Breast epithelium (tissue), 3 donors: ENCODE measurements around the gene PRPF38A.

Experiments used
- CTCF ChIP-seq, 3 donors: fragments of 450-650 bp; IDR thresholded peaks; one replicate each; pipeline ENCODE4 v1.5.1; 2016 to 2017; ENCODE audit warnings: antibody characterized with exemption in 3 of 3, mild to moderate bottlenecking in 3 of 3, moderate library complexity in 3 of 3
- POLR2A ChIP-seq: fragments of 450-650 bp; IDR thresholded peaks from one replicate; pipeline ENCODE4 v1.6.1; 2016; ENCODE audit warnings: antibody characterized with exemption, mild to moderate bottlenecking, moderate library complexity
- POLR2AphosphoS5 ChIP-seq, 3 donors: sonication (generic); formaldehyde crosslinking; IDR thresholded peaks; one replicate each; pipeline ENCODE4 v1.6.1; 2017; ENCODE audit warnings: antibody characterized with exemption in 3 of 3

- TF ChIP-seq CTCF (IDR thresholded peaks at IDR 0.05) (no peak), POLR2A (no peak), POLR2AphosphoS5 (IDR thresholded peaks at IDR 0.05) (no peak)
Measured at GRCh38 chr1:52402860-52403240, 1.6 kb upstream of the PRPF38A start.
